ENCODE measurements around the gene PADI4. TPM values are rescaled to one million over a fixed set of nuclear protein-coding genes. Genes with fewer than 3 reads are reported as not detected.

PADI4 gene
- total and polyA plus RNA-seq, 2 of the 4 experiments (the other 2 are of a cell fraction): not detected

DNA sequence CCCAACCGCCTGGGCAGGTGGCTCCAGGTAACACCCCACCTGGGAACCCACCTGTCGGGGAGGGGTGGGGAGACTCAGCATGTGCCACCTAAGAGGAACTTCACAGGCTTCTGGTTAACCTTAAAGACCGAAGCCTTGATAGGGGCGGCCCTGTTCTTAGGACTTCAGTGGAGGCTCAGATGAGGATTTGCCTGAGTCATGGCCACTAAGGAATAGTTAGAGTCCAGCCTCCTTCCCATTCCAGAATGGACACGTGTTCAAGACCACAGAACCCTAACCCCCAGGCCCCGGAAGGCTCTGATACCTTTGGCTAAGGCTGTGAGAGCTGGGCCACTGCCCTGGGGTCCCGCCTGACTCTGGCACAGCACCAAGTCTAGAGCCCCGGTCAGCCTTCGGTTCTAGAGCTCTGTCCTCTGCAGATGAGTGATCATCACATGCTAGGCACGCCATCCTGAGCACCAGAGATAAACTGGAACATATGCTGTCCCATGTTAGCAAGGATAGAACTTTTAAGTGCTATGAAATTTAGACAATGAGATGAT is 84.3 kb downstream of the PADI4 start:
- H3K9me3 ChIP-seq (ENCODE audit: control insufficient read depth, insufficient read depth, low read length): no peaks in the 10 kb centered on the region
- no peaks in the 10 kb centered on the region for H3K9me1 ChIP-seq (ENCODE audit: insufficient read depth, low read length)
- in situ Hi-C loops (cut with MboI; ENCODE audit: low sequenced_read_pairs) (no loop called here), intact Hi-C loops (cut with micrococcal nuclease) (no loop called here), dilution Hi-C loops (cut with HindIII; ENCODE audit: low sequenced_read_pairs, unreplicated experiment) (no loop called here)
- no peaks in the 10 kb centered on the region for H4K20me1 ChIP-seq (ENCODE audit: insufficient read depth, low read length)
- no peak overlapping the region for H3K27ac ChIP-seq (ENCODE audit: insufficient read depth, low read length)
- no peaks in the 10 kb centered on the region for H3K79me1 ChIP-seq (ENCODE audit: low read depth in 1 of 2, low read length in 2 of 2)
- no peak overlapping the region for H2BK5ac ChIP-seq (ENCODE audit: low read depth, low read length, poor library complexity, severe bottlenecking)
- no peak overlapping the region for H3K23ac ChIP-seq (ENCODE audit: low read depth, low read length)
- H4K8ac ChIP-seq (ENCODE audit: low read depth in 2 of 2, low read length in 2 of 2): no peak overlapping the region
- no peak overlapping the region for H2BK15ac ChIP-seq (ENCODE audit: low read depth, low read length)
- H4K91ac ChIP-seq (ENCODE audit: insufficient read depth, low read depth, low read length): no peak overlapping the region
- no peak overlapping the region for H2BK20ac ChIP-seq (ENCODE audit: low read depth, low read length)
- H3K4me3 ChIP-seq (ENCODE audit: insufficient read depth, low read depth, low read length): no peak overlapping the region
- H3K14ac ChIP-seq (replicated peaks; ENCODE audit: low read depth, low read length): no peak overlapping the region
- POLR2A ChIA-PET (ENCODE audit: unreplicated experiment): no interaction called here
- H3K36me3 ChIP-seq (ENCODE audit: control insufficient read depth, insufficient read depth, low read length): no peaks in the 10 kb centered on the region
- no peak overlapping the region for H3K56ac ChIP-seq (ENCODE audit: extremely low read depth, insufficient read depth, low read length)
- H3K9ac ChIP-seq (ENCODE audit: low read depth, low read length): no peak overlapping the region
- H3K27me3 ChIP-seq (ENCODE audit: control insufficient read depth, insufficient read depth, low read length): peaks cover 38% of the 10 kb centered on the region
- no peak overlapping the region for H2AK5ac ChIP-seq (ENCODE audit: low read depth, low read length)
- no peak overlapping the region for H2BK120ac ChIP-seq (ENCODE audit: low read depth, low read length)
- H2AFZ ChIP-seq (replicated peaks; ENCODE audit: low read length, poor library complexity): no peak overlapping the region
- no peak overlapping the region for H4K5ac ChIP-seq (ENCODE audit: low read depth, low read length)
- DNase-seq (no peak), ATAC-seq (ENCODE audit: low read depth) (no peak)
- no peaks in the 10 kb centered on the region for H3K4me1 ChIP-seq (ENCODE audit: control insufficient read depth, insufficient read depth, low read length)
- CTCF ChIA-PET: interaction anchor here (0.9 kb wide), 1 partner anchor 9 kb away, joined by 3 read pairs; no protein-coding TSS in a partner anchor
- TF ChIP-seq, protein P1, sequence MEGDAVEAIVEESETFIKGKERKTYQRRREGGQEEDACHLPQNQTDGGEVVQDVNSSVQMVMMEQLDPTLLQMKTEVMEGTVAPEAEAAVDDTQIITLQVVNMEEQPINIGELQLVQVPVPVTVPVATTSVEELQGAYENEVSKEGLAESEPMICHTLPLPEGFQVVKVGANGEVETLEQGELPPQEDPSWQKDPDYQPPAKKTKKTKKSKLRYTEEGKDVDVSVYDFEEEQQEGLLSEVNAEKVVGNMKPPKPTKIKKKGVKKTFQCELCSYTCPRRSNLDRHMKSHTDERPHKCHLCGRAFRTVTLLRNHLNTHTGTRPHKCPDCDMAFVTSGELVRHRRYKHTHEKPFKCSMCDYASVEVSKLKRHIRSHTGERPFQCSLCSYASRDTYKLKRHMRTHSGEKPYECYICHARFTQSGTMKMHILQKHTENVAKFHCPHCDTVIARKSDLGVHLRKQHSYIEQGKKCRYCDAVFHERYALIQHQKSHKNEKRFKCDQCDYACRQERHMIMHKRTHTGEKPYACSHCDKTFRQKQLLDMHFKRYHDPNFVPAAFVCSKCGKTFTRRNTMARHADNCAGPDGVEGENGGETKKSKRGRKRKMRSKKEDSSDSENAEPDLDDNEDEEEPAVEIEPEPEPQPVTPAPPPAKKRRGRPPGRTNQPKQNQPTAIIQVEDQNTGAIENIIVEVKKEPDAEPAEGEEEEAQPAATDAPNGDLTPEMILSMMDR (conservative IDR thresholded peaks at IDR 0.05; ENCODE audit: low read depth, low read length): no peak
- TF ChIP-seq CHD1 (IDR thresholded peaks at IDR 0.05; ENCODE audit: low read depth, low read length) (no peak), ELK1 (IDR thresholded peaks at IDR 0.05; ENCODE audit: borderline replicate concordance, low read depth, low read length) (no peak), MAZ (IDR thresholded peaks at IDR 0.05; ENCODE audit: borderline replicate concordance, low read depth, low read length) (no peak), BHLHE40 (IDR thresholded peaks at IDR 0.05; ENCODE audit: low read depth, low read length) (no peak), RAD21 (IDR thresholded peaks at IDR 0.05; ENCODE audit: low read length) (no peak), NFE2L2 (IDR thresholded peaks at IDR 0.05; ENCODE audit: low read depth, low read length) (no peak), CEBPB (IDR thresholded peaks at IDR 0.05; ENCODE audit: low read depth, low read length) (no peak), RFX5 (IDR thresholded peaks at IDR 0.05; ENCODE audit: low read depth, low read length) (no peak), FOS (IDR thresholded peaks at IDR 0.05; ENCODE audit: low read depth, low read length) (no peak), POLR2A (IDR thresholded peaks at IDR 0.05; ENCODE audit: low read depth, low read length) (no peak), RCOR1 (IDR thresholded peaks at IDR 0.05; ENCODE audit: insufficient replicate concordance, low read length) (no peak), SMC3 (IDR thresholded peaks at IDR 0.05; ENCODE audit: low read depth, low read length) (no peak), MAFK (IDR thresholded peaks at IDR 0.05; ENCODE audit: low read depth, low read length) (no peak), USF2 (IDR thresholded peaks at IDR 0.05; ENCODE audit: low read depth, low read length) (no peak), MXI1 (IDR thresholded peaks at IDR 0.05; ENCODE audit: borderline replicate concordance, low read depth, low read length) (no peak)
- H2AK9ac ChIP-seq (replicated peaks; ENCODE audit: low read depth, low read length, poor library complexity): no peak overlapping the region
- no peak overlapping the region for H3K4me2 ChIP-seq (ENCODE audit: low read depth, low read length)
- no peak overlapping the region for H3K18ac ChIP-seq (ENCODE audit: low read depth, low read length)
- BruUV-seq (replicated peaks): no TSS peak
- H3K4ac ChIP-seq (ENCODE audit: low read depth, low read length): no peak overlapping the region
- WGBS, 2 experiments (ENCODE audit: extremely low coverage in 2 of 2, insufficient read length in 1 of 2): 73% methylated on average over 4 of the region's 10 CpGs; no CpG with 5 or more reads in 1 of the 2 experiments

Measured in IMR-90 (cell line).